Transverse colon (tissue), 4 donors: ENCODE data around the gene RPS19BP1. TPM values are rescaled to one million over a fixed set of nuclear protein-coding genes. Genes with fewer than 3 reads are reported as not detected.

Source experiments
- DNase-seq: peaks from one replicate; pipeline ENCODE4 v3.0.0-alpha.2; 2019
- H3K27ac ChIP-seq, 4 donors: fragments of 200-600 bp; sonication (generic); 2 replicates each; pipeline ENCODE4 v1.5.1; 2016 to 2018; ENCODE audit warnings: inconsistent platforms in 4 of 4
- H3K27me3 ChIP-seq: fragments of 200-600 bp; sonication (generic); 2 replicates; pipeline ENCODE4 v1.5.1; 2017; ENCODE audit warnings: inconsistent platforms
- H3K36me3 ChIP-seq, 4 donors: fragments of 200-600 bp; sonication (generic); 2 replicates each; pipeline ENCODE4 v1.5.1; 2017 to 2019; ENCODE audit warnings: inconsistent platforms in 4 of 4
- H3K4me1 ChIP-seq, 4 donors: fragments of 200-600 bp; sonication (generic); 2 replicates each; pipeline ENCODE4 v1.5.1; 2017 to 2020; ENCODE audit warnings: inconsistent platforms in 4 of 4
- H3K4me3 ChIP-seq, 4 donors: fragments of 200-600 bp; sonication (generic); 1 replicate in 1 of 4; 2 replicates in 3 of 4; pipeline versions ENCODE4 v1.5.1 to v1.6.1; 2017 to 2019; ENCODE audit warnings: inconsistent platforms in 4 of 4
- H3K9me3 ChIP-seq, 2 donors: fragments of 200-600 bp; sonication (generic); 2 replicates each; pipeline ENCODE4 v1.5.1; 2017 to 2019; ENCODE audit warnings: inconsistent platforms in 2 of 2
- CTCF ChIP-seq, 5 experiments: fragments of 200-600 bp in 3 of 5; fragments of 450-650 bp in 2 of 5; sonication (generic) in 3 of 5; IDR thresholded peaks; 1 replicate in 2 of 5; 2 replicates in 3 of 5; pipeline ENCODE4 v1.5.1; 2016 to 2017; ENCODE audit warnings: antibody characterized with exemption in 5 of 5, inconsistent platforms in 3 of 5, mild to moderate bottlenecking in 2 of 5, moderate library complexity in 1 of 5
- EP300 ChIP-seq: sonication (generic); formaldehyde crosslinking; IDR thresholded peaks from one replicate; pipeline ENCODE4 v1.6.1; 2017; ENCODE audit warnings: antibody characterized with exemption, low read depth
- POLR2A ChIP-seq: fragments of 450-650 bp; IDR thresholded peaks from one replicate; pipeline ENCODE4 v1.6.1; 2016; ENCODE audit warnings: antibody characterized with exemption, mild to moderate bottlenecking, moderate library complexity
- POLR2AphosphoS5 ChIP-seq, 3 donors: sonication (generic); formaldehyde crosslinking; IDR thresholded peaks; one replicate each; pipeline ENCODE4 v1.6.1; 2016; ENCODE audit warnings: antibody characterized with exemption in 3 of 3
- WGBS, 2 donors: methylation state at CpG; one replicate each; pipeline ENCODE4 v1.1.5; 2018; ENCODE audit warnings: low coverage in 1 of 2; 5-methylcytosine and 5-hydroxymethylcytosine counted together
- in situ Hi-C, 4 donors: fragments of 200-750 bp; cut with MboI; loops; one replicate each; pipeline versions ENCODE4 v1.15.0 to v1.15.1; 2017; ENCODE audit warnings: low sequenced_read_pairs in 3 of 4, low pct_ligation_motif_present in 1 of 4, low pct_unique_long_range_greater_than_20kb in 1 of 4
- intact Hi-C: fragments of 100-400 bp; cut with DNase I; formaldehyde crosslinking; loops from one replicate; pipeline ENCODE4 v1.15.1; 2023; ENCODE audit warnings: low total_unique reads
- total RNA-seq, 4 donors: library from RNA; depleted of rRNA; stranded (reverse); fragments of >200 nt; gene quantifications; one replicate each; pipeline ENCODE4 v1.1.0, GENCODE V29; 2016

RPS19BP1 gene
- total RNA-seq, 4 donors from 2014 or later = 20.5 to 153 (median 97.8) TPM

GRCh38 chr22:39535357-39535725 is 2.8 kb upstream of the RPS19BP1 start:
- H3K36me3 ChIP-seq = no peaks in the 10 kb centered on the region
- no peak overlapping the region for H3K4me3 ChIP-seq
- H3K27me3 ChIP-seq = no peaks in the 10 kb centered on the region
- in situ Hi-C loops = loop anchor here (5.0 to 25.0 kb wide), 5 partner anchors 373 to 827 kb away; partner anchors contain the start of genes SGSM3 (in 3 of the 4), ADSL (in 1 of the 4) and CBX7 (in 1 of the 4)
- no peaks in the 10 kb centered on the region for H3K9me3 ChIP-seq
- TF ChIP-seq POLR2A = no peak
- no peak for TF ChIP-seq CTCF (IDR thresholded peaks at IDR 0.05)
- no peak for TF ChIP-seq EP300
- no peak for TF ChIP-seq POLR2AphosphoS5 (IDR thresholded peaks at IDR 0.05)
- 50% methylated on average over 11 of the region's 13 CpGs; no CpG with 5 or more reads in 1 of the 2 donors for WGBS, 2 donors
- no peak overlapping the region for H3K27ac ChIP-seq
- DNase-seq = no peak
- H3K4me1 ChIP-seq = peaks cover 14 to 25% (median 16%) of the 10 kb centered on the region in 4 donors
- intact Hi-C loops = loop anchor here (5.0 kb wide), 2 partner anchors 487 to 812 kb away; partner anchors contain the start of gene ADSL

- 12% methylated on average over 33 of the region's 41 CpGs; no CpG with 5 or more reads in 1 of the 2 donors for WGBS, 2 donors
- no peaks in the 10 kb centered on the region for H3K36me3 ChIP-seq
- in situ Hi-C loops = loop anchor here (5.0 to 25.0 kb wide), 6 partner anchors 42 to 828 kb away; partner anchors contain the start of genes SGSM3 (in 3 of the 4), ADSL (in 1 of the 4) and CBX7 (in 1 of the 4)
- no peak overlapping the region for H3K4me3 ChIP-seq
- intact Hi-C loops = loop anchor here (5.0 kb wide), 2 partner anchors 488 to 813 kb away; partner anchors contain the start of gene ADSL
- H3K9me3 ChIP-seq = no peaks in the 10 kb centered on the region
- peak; percentile 94 to 97 (median 95) for TF ChIP-seq CTCF (IDR thresholded peaks at IDR 0.05)
- no peak for TF ChIP-seq EP300
- no peak for TF ChIP-seq POLR2A
- no peak for TF ChIP-seq POLR2AphosphoS5 (IDR thresholded peaks at IDR 0.05)
- H3K27me3 ChIP-seq = no peaks in the 10 kb centered on the region
- peak; percentile 89 for DNase-seq
- peaks cover 17 to 30% (median 22%) of the 10 kb centered on the region in 4 donors for H3K4me1 ChIP-seq
- H3K27ac ChIP-seq = peak overlapping the region in 3 of 4 donors; percentile 6 to 22 (median 22)
These were observed 2.2 kb upstream of the RPS19BP1 start for GRCh38 chr22:39534591-39535356.

GRCh38 chr22:39534092-39534506 is 1.6 kb upstream of the RPS19BP1 start:
- in situ Hi-C loops (loop anchor here (5.0 to 25.0 kb wide), 5 partner anchors 42 to 828 kb away; partner anchors contain the start of genes SGSM3 (in 3 of the 4), ADSL (in 1 of the 4) and CBX7 (in 1 of the 4)), intact Hi-C loops (no loop called here)
- H3K4me1 ChIP-seq = peaks cover 21 to 37% (median 28%) of the 10 kb centered on the region in 4 donors
- no peaks in the 10 kb centered on the region for H3K36me3 ChIP-seq
- no peak overlapping the region for H3K4me3 ChIP-seq
- H3K27ac ChIP-seq = peak overlapping the region in 3 of 4 donors; percentile 6 to 22 (median 22)
- H3K9me3 ChIP-seq = no peaks in the 10 kb centered on the region
- no peak for DNase-seq
- WGBS, 2 donors = 74 to 78% methylated on average over 8 to 12 of the region's 12 CpGs
- H3K27me3 ChIP-seq = no peaks in the 10 kb centered on the region
- TF ChIP-seq CTCF (IDR thresholded peaks at IDR 0.05) (no peak), POLR2A (no peak), EP300 (no peak), POLR2AphosphoS5 (IDR thresholded peaks at IDR 0.05) (no peak)

GRCh38 chr22:39530692-39531331 is 1.7 kb downstream of the RPS19BP1 start:
- no peaks in the 10 kb centered on the region for H3K27me3 ChIP-seq
- intact Hi-C loops = no loop called here
- H3K4me3 ChIP-seq = no peak overlapping the region
- H3K27ac ChIP-seq = peak overlapping the region in 2 of 4 donors; percentile 45 to 97
- H3K4me1 ChIP-seq = peaks cover 42 to 63% (median 53%) of the 10 kb centered on the region in 4 donors
- peak; percentile 14 to 54 (median 26) for TF ChIP-seq CTCF (IDR thresholded peaks at IDR 0.05)
- no peak for TF ChIP-seq POLR2AphosphoS5 (IDR thresholded peaks at IDR 0.05)
- no peaks in the 10 kb centered on the region for H3K36me3 ChIP-seq
- H3K9me3 ChIP-seq = no peaks in the 10 kb centered on the region
- no peak for DNase-seq
- 26 to 36% methylated on average over 2 to 9 of the region's 9 CpGs for WGBS, 2 donors
- in situ Hi-C loops = loop anchor here (5.0 to 25.0 kb wide), 5 partner anchors 39 to 831 kb away; partner anchors contain the start of genes SGSM3 (in 3 of the 4), ADSL (in 1 of the 4) and CBX7 (in 1 of the 4)
